Measurements from ENCODE around the gene ZNF496. TPM values are rescaled to one million over a fixed set of nuclear protein-coding genes. Genes with fewer than 3 reads are reported as not detected.
"Not testable (repeated sequence)": the region's sequence is repeated elsewhere in the genome, so short reads cannot be mapped to it uniquely, and the experiment has no call there.

Gene ZNF496
- total and polyA plus RNA-seq, 4 experiments from 2014 or later, result 1.4 to 12.4 (median 7.0) TPM

GRCh38 chr1:247266053-247266452, 65.6 kb downstream of the ZNF496 start:
- H3K36me3 Mint-ChIP-seq, result peaks cover 4% of the 10 kb centered on the region in 2 donors
- H3K4me1 ChIP-seq (ENCODE audit: insufficient read depth, low read length), result no peaks in the 10 kb centered on the region
- ChIA-PET CTCF (ENCODE audit: partially characterized antibody) (no interaction called here), POLR2A (ENCODE audit: partially characterized antibody) (no interaction called here)
- intact Hi-C loops (cut with micrococcal nuclease), result no loop called here
- H3K27ac ChIP-seq (ENCODE audit: low read depth, low read length), result no peak overlapping the region
- H3K4me3 ChIP-seq (ENCODE audit: low read length in 2 of 2), result no peak overlapping the region
- H3K9me3 Mint-ChIP-seq, result peaks cover 6 to 27% (median 16%) of the 10 kb centered on the region in 8 donors
- no peak overlapping the region for H3K27ac Mint-ChIP-seq
- no peak overlapping the region for H3K4me3 Mint-ChIP-seq
- no peaks in the 10 kb centered on the region for H3K9me3 ChIP-seq (ENCODE audit: control insufficient read depth in 1 of 2, low read length in 2 of 2)
- no peaks in the 10 kb centered on the region for H3K27me3 ChIP-seq (ENCODE audit: insufficient read depth, low read length)
- H3K27me3 Mint-ChIP-seq, result peaks cover 4 to 5% of the 10 kb centered on the region in 2 donors
- H3K4me1 Mint-ChIP-seq, result no peaks in the 10 kb centered on the region
- no peak for DNase-seq
- no peaks in the 10 kb centered on the region for H3K36me3 ChIP-seq (ENCODE audit: insufficient read depth, low read length)

GRCh38 chr1:247255772-247256171, 75.9 kb downstream of the ZNF496 start, which contains the start of gene VN1R5:
Gene VN1R5 (plus strand): TSS chr1:247256072.
- CTCF ChIA-PET (ENCODE audit: partially characterized antibody); H3K4me3 Mint-ChIP-seq: not testable (repeated sequence)
- peaks cover 2 to 16% (median 7%) of the 10 kb centered on the region in 8 donors for H3K9me3 Mint-ChIP-seq

GRCh38 chr1:247247568-247247967, 84.1 kb downstream of the ZNF496 start:
- no peaks in the 10 kb centered on the region for H3K4me1 Mint-ChIP-seq
- intact Hi-C loops (cut with micrococcal nuclease), result no loop called here
- no peak overlapping the region for H3K27ac Mint-ChIP-seq
- CTCF ChIA-PET (ENCODE audit: partially characterized antibody), result no interaction called here
- no peaks in the 10 kb centered on the region for H3K9me3 ChIP-seq (ENCODE audit: control insufficient read depth in 1 of 2, low read length in 2 of 2)
- H3K4me3 ChIP-seq (ENCODE audit: low read length in 2 of 2), result no peak overlapping the region
- no peaks in the 10 kb centered on the region for H3K27me3 ChIP-seq (ENCODE audit: insufficient read depth, low read length)
- no peak for DNase-seq
- no peaks in the 10 kb centered on the region for H3K36me3 ChIP-seq (ENCODE audit: insufficient read depth, low read length)
- peaks cover 2 to 3% of the 10 kb centered on the region in 2 donors for H3K27me3 Mint-ChIP-seq
- no peak overlapping the region for H3K27ac ChIP-seq (ENCODE audit: low read depth, low read length)
- POLR2A ChIA-PET (ENCODE audit: partially characterized antibody), result no interaction called here
- peaks cover 3 to 5% of the 10 kb centered on the region in 2 donors for H3K36me3 Mint-ChIP-seq
- H3K9me3 Mint-ChIP-seq, result peaks cover 4 to 50% (median 24%) of the 10 kb centered on the region in 8 donors
- H3K4me3 Mint-ChIP-seq, result no peak overlapping the region
- no peaks in the 10 kb centered on the region for H3K4me1 ChIP-seq (ENCODE audit: insufficient read depth, low read length)

More at GRCh38 chr1:247255772-247256171, 75.9 kb downstream of the ZNF496 start, which contains the start of gene VN1R5:
- H3K27ac Mint-ChIP-seq; H3K36me3 ChIP-seq (ENCODE audit: insufficient read depth, low read length); H3K27me3 Mint-ChIP-seq; H3K4me1 Mint-ChIP-seq; POLR2A ChIA-PET (ENCODE audit: partially characterized antibody); H3K4me3 ChIP-seq (ENCODE audit: low read length in 2 of 2); H3K27ac ChIP-seq (ENCODE audit: low read depth, low read length); intact Hi-C loops (cut with micrococcal nuclease); H3K27me3 ChIP-seq (ENCODE audit: insufficient read depth, low read length); DNase-seq; H3K36me3 Mint-ChIP-seq; H3K9me3 ChIP-seq (ENCODE audit: control insufficient read depth in 1 of 2, low read length in 2 of 2); H3K4me1 ChIP-seq (ENCODE audit: insufficient read depth, low read length): not testable (repeated sequence)

Other genes with a start within 250 kb of the ZNF496 start
- gene ZNF669, start 227.5 kb downstream of the ZNF496 start, total RNA-seq, result 10 to 100 TPM; 12.0 to 14.7 TPM
- gene ZNF669, start 227.5 kb downstream of the ZNF496 start, polyA plus RNA-seq, result 10 to 100 TPM; 11.3 to 14.8 TPM
- 10 to 100 TPM; 25.0 to 26.8 TPM for gene ZNF124, start 159.8 kb downstream of the ZNF496 start, total RNA-seq
- gene ZNF124, start 159.8 kb downstream of the ZNF496 start, polyA plus RNA-seq, result 1 to 10 TPM; 6.6 to 9.2 TPM
- gene VN1R5, start 75.8 kb downstream of the ZNF496 start, total RNA-seq, result not detected
- not detected for gene VN1R5, start 75.8 kb downstream of the ZNF496 start, polyA plus RNA-seq
- 10 to 100 TPM; 13.8 to 14.6 TPM for gene NLRP3, start 84.3 kb upstream of the ZNF496 start, total RNA-seq
- 1 to 10 TPM; 3.4 to 4.5 TPM for gene NLRP3, start 84.3 kb upstream of the ZNF496 start, polyA plus RNA-seq
- not detected for gene OR2B11, start 126.2 kb upstream of the ZNF496 start, total RNA-seq
- gene OR2B11, start 126.2 kb upstream of the ZNF496 start, polyA plus RNA-seq, result not detected
- gene OR2C3, start 204.6 kb upstream of the ZNF496 start, total RNA-seq, result not detected
- not detected for gene OR2C3, start 204.6 kb upstream of the ZNF496 start, polyA plus RNA-seq
- not detected for gene GCSAML, start 217.3 kb upstream of the ZNF496 start, total RNA-seq
- not detected for gene GCSAML, start 217.3 kb upstream of the ZNF496 start, polyA plus RNA-seq